GM12878 (cell line): Measurements from ENCODE around the gene SMO. TPM values are rescaled to one million over a fixed set of nuclear protein-coding genes. Genes with fewer than 3 reads are reported as not detected.

Source experiments
- ATF2 ChIP-seq: IDR thresholded peaks from 2 replicates; pipeline ENCODE4 v1.6.1; 2012; ENCODE audit warnings: low read length, inconsistent platforms
- BHLHE40 ChIP-seq, 2 experiments: fragments of 450-650 bp in 1 of 2; IDR thresholded peaks; 2 replicates each; pipeline ENCODE4 v1.6.1; 2011 to 2017; ENCODE audit warnings: low read depth in 2 of 2, borderline replicate concordance in 1 of 2, improper control_type of control experiment in 1 of 2, low read length in 1 of 2, mild to moderate bottlenecking in 1 of 2
- CBFB ChIP-seq: IDR thresholded peaks from 2 replicates; pipeline ENCODE4 v1.6.1; 2016; ENCODE audit warnings: antibody characterized with exemption, low read depth
- EGR1 ChIP-seq, 2 experiments: IDR thresholded peaks; 1 replicate in 1 of 2; 2 replicates in 1 of 2; pipeline ENCODE4 v1.6.1; 2011 to 2012; ENCODE audit warnings: low read depth in 2 of 2, low read length in 2 of 2, borderline replicate concordance in 1 of 2, mild to moderate bottlenecking in 1 of 2, moderate library complexity in 1 of 2
- HCFC1 ChIP-seq: fragments of 150-350 bp; IDR thresholded peaks from 2 replicates; pipeline ENCODE4 v1.6.1; 2014; ENCODE audit warnings: low read length
- JUND ChIP-seq: IDR thresholded peaks from 2 replicates; pipeline ENCODE4 v1.6.1; 2012; ENCODE audit warnings: low read depth, mild to moderate bottlenecking, low read length, improper control_type of control experiment, moderate library complexity
- KLF5 ChIP-seq: fragments of 450-650 bp; IDR thresholded peaks from 2 replicates; pipeline ENCODE4 v1.6.1; 2014; ENCODE audit warnings: mild to moderate bottlenecking; ENCODE audit not compliant: partially characterized antibody
- MEF2A ChIP-seq: IDR thresholded peaks from 2 replicates; pipeline ENCODE4 v1.6.1; 2011; ENCODE audit warnings: low read depth, mild to moderate bottlenecking, low read length, moderate library complexity; ENCODE audit not compliant: insufficient read depth
- MEF2B ChIP-seq: fragments of 450-650 bp; IDR thresholded peaks from 2 replicates; pipeline ENCODE4 v1.6.1; 2018; ENCODE audit warnings: mild to moderate bottlenecking, moderate library complexity; ENCODE audit not compliant: partially characterized antibody, poor library complexity, severe bottlenecking
- MTA2 ChIP-seq: fragments of 450-650 bp; IDR thresholded peaks from 2 replicates; pipeline ENCODE4 v1.6.1; 2016; ENCODE audit warnings: low read depth, mild to moderate bottlenecking, moderate library complexity
- MYB ChIP-seq: fragments of 150-350 bp; IDR thresholded peaks from 2 replicates; pipeline ENCODE4 v1.6.1; 2014; ENCODE audit warnings: mild to moderate bottlenecking, low read depth, low read length, borderline replicate concordance
- NR2C1 ChIP-seq: fragments of 450-650 bp; IDR thresholded peaks from 2 replicates; pipeline ENCODE4 v1.6.1; 2017; ENCODE audit warnings: antibody characterized with exemption, mild to moderate bottlenecking, moderate library complexity
- NR2C2 ChIP-seq: IDR thresholded peaks from 2 replicates; pipeline ENCODE4 v1.6.1; 2011; ENCODE audit warnings: borderline replicate concordance, low read depth; ENCODE audit not compliant: control insufficient read depth, insufficient read length
- PAX5 ChIP-seq: IDR thresholded peaks from 2 replicates; pipeline ENCODE4 v1.6.1; 2011; ENCODE audit warnings: low read depth, low read length, borderline replicate concordance
- PAX8 ChIP-seq: fragments of 450-650 bp; IDR thresholded peaks from 2 replicates; pipeline ENCODE4 v1.6.1; 2017; ENCODE audit warnings: mild to moderate bottlenecking, moderate library complexity
- PML ChIP-seq: IDR thresholded peaks from 2 replicates; pipeline ENCODE4 v1.6.1; 2012; ENCODE audit warnings: low read length, inconsistent platforms
- POLR2A ChIP-seq: IDR thresholded peaks from 2 replicates; pipeline ENCODE4 v1.6.1; 2011; ENCODE audit warnings: low read depth, mild to moderate bottlenecking, low read length
- POU2F2 ChIP-seq: IDR thresholded peaks from 3 replicates; pipeline ENCODE4 v1.6.1; 2011; ENCODE audit warnings: low read depth, mild to moderate bottlenecking, low read length, borderline replicate concordance
- RB1 ChIP-seq: fragments of 450-650 bp; formaldehyde crosslinking; IDR thresholded peaks from 2 replicates; pipeline ENCODE4 v1.6.1; 2017; ENCODE audit warnings: mild to moderate bottlenecking, borderline replicate concordance
- RELA ChIP-seq: fragments of 450-650 bp; IDR thresholded peaks from 2 replicates; pipeline ENCODE4 v1.8.0; 2014; ENCODE audit warnings: borderline replicate concordance; ENCODE audit not compliant: partially characterized antibody
- SIX5 ChIP-seq: IDR thresholded peaks from 2 replicates; pipeline ENCODE4 v1.6.1; 2011; ENCODE audit warnings: mild to moderate bottlenecking, low read depth, low read length, moderate library complexity; ENCODE audit not compliant: severe bottlenecking
- SMARCA5 ChIP-seq: fragments of 450-650 bp; IDR thresholded peaks from 2 replicates; pipeline ENCODE4 v1.6.1; 2017; ENCODE audit warnings: mild to moderate bottlenecking
- SREBF2 ChIP-seq: IDR thresholded peaks from 2 replicates; pipeline ENCODE4 v1.6.1; 2012; ENCODE audit warnings: mild to moderate bottlenecking, low read length
- TCF12 ChIP-seq: IDR thresholded peaks from 2 replicates; pipeline ENCODE4 v1.6.1; 2011; ENCODE audit warnings: low read depth, mild to moderate bottlenecking, low read length
- USF1 ChIP-seq: IDR thresholded peaks from 2 replicates; pipeline ENCODE4 v1.6.1; 2011; ENCODE audit warnings: borderline replicate concordance, low read depth, mild to moderate bottlenecking, moderate library complexity, mixed read lengths, low read length; ENCODE audit not compliant: insufficient read depth; ENCODE audit errors: extremely low read length
- YY1 ChIP-seq: IDR thresholded peaks from 2 replicates; pipeline ENCODE4 v1.6.1; 2011; ENCODE audit warnings: low read depth, mild to moderate bottlenecking, low read length
- ZBTB40 ChIP-seq: fragments of 450-650 bp; IDR thresholded peaks from 2 replicates; pipeline ENCODE4 v1.6.1; 2016; ENCODE audit warnings: mild to moderate bottlenecking, moderate library complexity, borderline replicate concordance
- polyA plus RNA-seq, 11 experiments: library from polyadenylated mRNA; depleted of rRNA in 4 of 11; unstranded in 6 of 11; stranded (reverse) in 5 of 11; fragments of >200 nt; fragmentation: Nextera tagmentation in 4 of 11; fragmentation: Illumina TruSeq in 1 of 11; extraction: Ambion mirVana in 4 of 11; extraction: Trizol in 1 of 11; gene quantifications; 1 replicate in 1 of 11; 2 replicates in 10 of 11; pipeline versions ENCODE4 v1.2.1 to v1.2.3, GENCODE V29; 2011 to 2016; ENCODE audit warnings: inconsistent platforms in 2 of 11, missing spikeins in 2 of 11, low read depth in 1 of 11
- total RNA-seq, 4 experiments: library from RNA; depleted of rRNA in 3 of 4; stranded (reverse); fragments of >200 nt in 3 of 4; fragmentation: Illumina TruSeq in 1 of 4; extraction: Trizol in 1 of 4; gene quantifications; 2 replicates each; pipeline versions ENCODE4 v1.2.1 to v1.2.3, GENCODE V29; 2013 to 2021

The SMO gene
- total and polyA plus RNA-seq, 10 of the 15 experiments (the other 5 are each of a cell fraction or from before 2014, with no cell fraction given) = 0.40 to 11.2 (median 2.6) TPM

- TF ChIP-seq RELA (no peak), MEF2B (no peak), KLF5 (no peak), MTA2 (0 out of 2 replicates have a peak, but pooled peaks have one; percentile 13), ATF2 (peak; percentile 50; the same call in 1 of the 2 replicates), MEF2A (0 out of 2 replicates have a peak, but pooled peaks have one; percentile 32), POLR2A (peak; percentile 64), JUND (no peak), PML (0 out of 2 replicates have a peak, but pooled peaks have one; percentile 39), SIX5 (no peak), BHLHE40 (IDR thresholded peaks at IDR 0.05; ENCODE audit: borderline replicate concordance in 1 of 2, low read depth in 2 of 2, low read length in 1 of 2) (peak in 1 of 2 experiments; percentile 29; a peak in 1 of 4 replicates), SREBF2 (no peak), EGR1 (IDR thresholded peaks at IDR 0.05; ENCODE audit: borderline replicate concordance in 1 of 2, low read depth in 2 of 2, low read length in 2 of 2) (no peak), PAX5 (no peak), SMARCA5 (no peak), USF1 (peak; percentile 40), TCF12 (peak; percentile 90), NR2C1 (no peak), PAX8 (no peak), MYB (no peak), HCFC1 (no peak), POU2F2 (no peak), RB1 (no peak), CBFB (no peak), YY1 (no peak), NR2C2 (no peak), ZBTB40 (no peak)
Measured at GRCh38 chr7:129166745-129167144, 21.7 kb upstream of the SMO start (continued).
